Measurements from ENCODE around the gene RIN3.

RIN3 gene

DNA sequence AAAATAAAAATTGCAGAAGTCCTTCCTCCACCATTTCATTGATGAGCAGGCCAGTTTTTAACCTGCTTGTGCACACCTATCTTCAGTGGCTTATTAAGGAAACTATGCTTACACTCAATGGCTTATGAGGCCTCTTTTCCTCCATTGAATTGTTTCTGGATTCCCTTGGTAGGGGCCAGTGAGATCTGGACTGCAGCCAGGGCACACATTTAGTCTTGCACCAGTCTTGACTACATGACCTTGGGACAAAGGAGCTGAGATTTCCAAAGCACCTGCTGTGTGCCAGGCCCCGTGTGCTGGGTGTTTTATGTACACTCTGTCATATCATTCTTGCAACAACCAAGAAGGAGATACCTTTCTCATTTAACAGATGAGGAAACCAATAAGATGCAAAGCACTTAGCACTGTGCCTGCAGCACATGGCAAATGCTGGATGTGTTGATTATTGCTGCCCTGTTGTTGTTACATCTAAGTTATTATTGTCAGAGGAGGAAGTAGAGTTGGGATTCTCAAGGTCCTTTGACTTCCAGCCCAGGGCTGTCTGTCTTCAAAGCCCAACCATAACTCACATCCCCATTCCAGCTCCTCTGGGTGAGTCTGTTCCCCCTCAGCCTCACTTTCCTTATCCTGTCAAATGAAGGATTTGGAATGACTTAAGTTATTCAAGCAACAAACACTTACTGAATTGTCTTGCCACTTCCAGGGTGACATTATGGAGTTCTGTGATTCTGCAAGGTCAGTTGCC lies 31.6 kb upstream of the RIN3 start:
- Histone ChIP-seq H3K4me3 (ENCODE audit: low read length) (no peak overlapping the region), H2AFZ (ENCODE audit: low read length) (no peak overlapping the region), H3K27ac (ENCODE audit: low read length) (no peak overlapping the region), H3K9ac (ENCODE audit: low read length) (no peak overlapping the region), H3K27me3 (replicated peaks; ENCODE audit: insufficient read depth, low read length) (no peaks in the 10 kb centered on the region), H3K36me3 (replicated peaks; ENCODE audit: insufficient read depth, low read length) (no peaks in the 10 kb centered on the region), H3K9me3 (replicated peaks; ENCODE audit: insufficient read depth, low read length) (no peaks in the 10 kb centered on the region), H3F3A (ENCODE audit: insufficient read depth, low read length) (no peaks in the 10 kb centered on the region), H3K4me2 (ENCODE audit: low read depth, low read length) (no peak overlapping the region), H3K79me2 (ENCODE audit: low read length) (no peaks in the 10 kb centered on the region), H3K9me2 (replicated peaks; ENCODE audit: insufficient read depth, low read length) (no peaks in the 10 kb centered on the region), H3K4me1 (ENCODE audit: low read length) (no peaks in the 10 kb centered on the region), H4K20me1 (ENCODE audit: insufficient read depth, low read length) (no peaks in the 10 kb centered on the region)
- DNase-seq, result no peak
- TF ChIP-seq EZH2phosphoT487 (IDR thresholded peaks at IDR 0.05; ENCODE audit: low read length), result no peak
- no peak for TF ChIP-seq EZH2 (optimal IDR thresholded peaks at IDR 0.05; ENCODE audit: low read depth, low read length)
- TF ChIP-seq, protein P1, sequence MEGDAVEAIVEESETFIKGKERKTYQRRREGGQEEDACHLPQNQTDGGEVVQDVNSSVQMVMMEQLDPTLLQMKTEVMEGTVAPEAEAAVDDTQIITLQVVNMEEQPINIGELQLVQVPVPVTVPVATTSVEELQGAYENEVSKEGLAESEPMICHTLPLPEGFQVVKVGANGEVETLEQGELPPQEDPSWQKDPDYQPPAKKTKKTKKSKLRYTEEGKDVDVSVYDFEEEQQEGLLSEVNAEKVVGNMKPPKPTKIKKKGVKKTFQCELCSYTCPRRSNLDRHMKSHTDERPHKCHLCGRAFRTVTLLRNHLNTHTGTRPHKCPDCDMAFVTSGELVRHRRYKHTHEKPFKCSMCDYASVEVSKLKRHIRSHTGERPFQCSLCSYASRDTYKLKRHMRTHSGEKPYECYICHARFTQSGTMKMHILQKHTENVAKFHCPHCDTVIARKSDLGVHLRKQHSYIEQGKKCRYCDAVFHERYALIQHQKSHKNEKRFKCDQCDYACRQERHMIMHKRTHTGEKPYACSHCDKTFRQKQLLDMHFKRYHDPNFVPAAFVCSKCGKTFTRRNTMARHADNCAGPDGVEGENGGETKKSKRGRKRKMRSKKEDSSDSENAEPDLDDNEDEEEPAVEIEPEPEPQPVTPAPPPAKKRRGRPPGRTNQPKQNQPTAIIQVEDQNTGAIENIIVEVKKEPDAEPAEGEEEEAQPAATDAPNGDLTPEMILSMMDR (IDR thresholded peaks at IDR 0.05; ENCODE audit: low read length), result no peak

DNA sequence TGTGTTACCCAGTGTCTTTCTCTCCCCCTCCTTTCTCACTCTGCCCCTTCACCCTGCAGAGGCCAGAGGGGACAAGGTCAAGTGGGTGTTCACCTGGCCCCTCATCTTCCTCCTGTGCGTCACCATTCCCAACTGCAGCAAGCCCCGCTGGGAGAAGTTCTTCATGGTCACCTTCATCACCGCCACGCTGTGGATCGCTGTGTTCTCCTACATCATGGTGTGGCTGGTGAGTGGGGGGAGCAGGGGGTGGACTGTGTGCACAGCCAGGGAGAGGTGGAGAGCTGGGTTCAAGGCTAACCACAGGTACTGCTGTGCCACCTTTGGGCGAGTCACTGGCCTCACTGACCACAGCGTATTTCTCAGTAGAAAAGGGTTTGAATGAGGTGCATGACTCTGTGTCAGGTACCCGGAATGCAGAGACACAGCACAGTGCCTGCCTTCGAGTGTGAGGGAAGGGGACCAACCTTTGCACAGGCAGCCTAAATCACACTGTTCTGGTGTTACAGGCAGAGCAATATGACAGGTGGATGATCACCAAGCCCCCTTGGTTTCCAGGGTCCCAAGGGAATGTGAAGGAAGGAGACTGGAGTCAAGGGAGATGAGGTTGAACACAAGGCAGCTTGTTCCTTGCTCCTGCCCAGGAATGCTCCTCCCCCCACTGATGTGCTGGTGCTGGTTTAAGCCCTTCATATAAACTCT lies 30.8 kb upstream of the RIN3 start:
- H4K20me1 ChIP-seq (ENCODE audit: insufficient read depth, low read length), result no peaks in the 10 kb centered on the region
- DNase-seq, result no peak
- H3K4me2 ChIP-seq (ENCODE audit: low read depth, low read length), result no peak overlapping the region
- TF ChIP-seq, protein P1 (IDR thresholded peaks at IDR 0.05; ENCODE audit: low read length), result no peak
- TF ChIP-seq EZH2phosphoT487 (IDR thresholded peaks at IDR 0.05; ENCODE audit: low read length) (no peak), EZH2 (optimal IDR thresholded peaks at IDR 0.05; ENCODE audit: low read depth, low read length) (no peak)
- H2AFZ ChIP-seq (ENCODE audit: low read length), result no peak overlapping the region
- no peaks in the 10 kb centered on the region for H3F3A ChIP-seq (ENCODE audit: insufficient read depth, low read length)
- no peaks in the 10 kb centered on the region for H3K36me3 ChIP-seq (replicated peaks; ENCODE audit: insufficient read depth, low read length)
- H3K4me1 ChIP-seq (ENCODE audit: low read length), result no peaks in the 10 kb centered on the region
- H3K9me3 ChIP-seq (replicated peaks; ENCODE audit: insufficient read depth, low read length), result no peaks in the 10 kb centered on the region
- no peaks in the 10 kb centered on the region for H3K9me2 ChIP-seq (replicated peaks; ENCODE audit: insufficient read depth, low read length)
- no peak overlapping the region for H3K9ac ChIP-seq (ENCODE audit: low read length)
- H3K4me3 ChIP-seq (ENCODE audit: low read length), result no peak overlapping the region
- H3K27me3 ChIP-seq (replicated peaks; ENCODE audit: insufficient read depth, low read length), result no peaks in the 10 kb centered on the region
- H3K79me2 ChIP-seq (ENCODE audit: low read length), result no peaks in the 10 kb centered on the region
- H3K27ac ChIP-seq (ENCODE audit: low read length), result no peak overlapping the region

DNA sequence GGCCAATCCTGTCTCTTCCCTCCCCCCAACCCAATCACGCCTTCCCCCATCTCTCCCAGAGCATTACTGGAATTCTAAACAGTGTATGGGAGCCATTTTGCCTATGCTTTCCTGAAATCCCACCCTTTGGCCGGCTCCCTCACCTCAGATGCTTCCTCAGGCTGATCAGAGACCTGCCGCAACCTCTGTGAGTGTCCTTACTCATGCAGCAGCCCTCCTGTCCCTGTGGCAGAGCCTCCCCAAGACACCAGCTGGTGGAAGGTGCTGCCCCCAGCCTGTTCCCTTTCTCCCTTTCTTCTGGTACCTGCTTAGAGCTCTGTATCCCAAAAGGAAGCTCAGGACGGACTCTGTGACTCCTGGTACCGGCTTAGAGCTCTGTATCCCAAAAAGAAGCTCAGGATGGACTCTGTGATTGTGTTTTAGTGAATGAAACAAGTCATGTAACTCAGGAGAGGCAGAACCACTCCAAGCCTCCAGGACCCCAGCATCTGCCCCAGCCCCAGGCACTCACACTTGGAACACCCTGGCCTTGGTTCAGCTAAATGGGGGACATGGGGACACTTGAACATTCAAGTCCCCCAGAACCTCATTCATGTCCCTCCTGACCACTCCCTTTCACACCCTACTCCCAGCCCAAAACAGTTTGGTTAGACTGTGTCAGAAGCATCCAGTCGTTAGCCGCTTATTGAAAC lies 29.3 kb upstream of the RIN3 start:
- Histone ChIP-seq H3K36me3 (replicated peaks; ENCODE audit: insufficient read depth, low read length) (no peaks in the 10 kb centered on the region), H3K9ac (ENCODE audit: low read length) (no peak overlapping the region), H4K20me1 (ENCODE audit: insufficient read depth, low read length) (no peaks in the 10 kb centered on the region), H3K27ac (ENCODE audit: low read length) (no peak overlapping the region), H3K9me2 (replicated peaks; ENCODE audit: insufficient read depth, low read length) (no peaks in the 10 kb centered on the region), H3K27me3 (replicated peaks; ENCODE audit: insufficient read depth, low read length) (no peaks in the 10 kb centered on the region), H3K4me2 (ENCODE audit: low read depth, low read length) (no peak overlapping the region), H3K4me3 (ENCODE audit: low read length) (no peak overlapping the region), H3K79me2 (ENCODE audit: low read length) (no peaks in the 10 kb centered on the region), H2AFZ (ENCODE audit: low read length) (no peak overlapping the region), H3F3A (ENCODE audit: insufficient read depth, low read length) (no peaks in the 10 kb centered on the region), H3K9me3 (replicated peaks; ENCODE audit: insufficient read depth, low read length) (no peaks in the 10 kb centered on the region), H3K4me1 (ENCODE audit: low read length) (no peaks in the 10 kb centered on the region)
- DNase-seq, result no peak
- TF ChIP-seq, protein P1 (IDR thresholded peaks at IDR 0.05; ENCODE audit: low read length), result no peak
- no peak for TF ChIP-seq EZH2phosphoT487 (IDR thresholded peaks at IDR 0.05; ENCODE audit: low read length)
- TF ChIP-seq EZH2 (optimal IDR thresholded peaks at IDR 0.05; ENCODE audit: low read depth, low read length), result no peak
